ENCODE measurements around the gene ACAA2.
A peak's percentile ranks its signal among the peaks of the same experiment; 100 is the strongest.

The ACAA2 gene

GRCh38 chr18:49813319-49814146 is at the start of gene ACAA2:
Gene ACAA2, minus strand, starts transcription at chr18:49813533. Its CDS starts 49 bp downstream, at chr18:49813484.
- TF ChIP-seq CTCF (conservative IDR thresholded peaks at IDR 0.05; ENCODE audit: low read length): no peak
- H3K4me3 ChIP-seq (ENCODE audit: low read length): peak within 1 kb of the TSS; percentile 86
- DNase-seq (ENCODE audit: low read depth): peak; percentile 89

GRCh38 chr18:49862656-49863385 is 49.5 kb upstream of the ACAA2 start:
- no peak for DNase-seq (ENCODE audit: low read depth)
- no peak for TF ChIP-seq CTCF (conservative IDR thresholded peaks at IDR 0.05; ENCODE audit: low read length)
- H3K4me3 ChIP-seq (ENCODE audit: low read length): no peak overlapping the region

- H3K4me3 ChIP-seq (ENCODE audit: low read length): no peak overlapping the region
- DNase-seq (ENCODE audit: low read depth): peak; percentile 4
- peak; percentile 52 for TF ChIP-seq CTCF (conservative IDR thresholded peaks at IDR 0.05; ENCODE audit: low read length)
These were observed 48.3 kb upstream of the ACAA2 start for GRCh38 chr18:49861659-49862058.

- no peak for TF ChIP-seq CTCF (conservative IDR thresholded peaks at IDR 0.05; ENCODE audit: low read length)
- H3K4me3 ChIP-seq (ENCODE audit: low read length): no peak overlapping the region
- DNase-seq (ENCODE audit: low read depth): no peak
These were observed 46.4 kb upstream of the ACAA2 start for GRCh38 chr18:49859725-49860124.

- TF ChIP-seq CTCF (conservative IDR thresholded peaks at IDR 0.05; ENCODE audit: low read length): no peak
- H3K4me3 ChIP-seq (ENCODE audit: low read length): no peak overlapping the region
- DNase-seq (ENCODE audit: low read depth): no peak
These were observed 45.7 kb upstream of the ACAA2 start for GRCh38 chr18:49859021-49859359.

- peak; percentile 64 for DNase-seq (ENCODE audit: low read depth)
- no peak overlapping the region for H3K4me3 ChIP-seq (ENCODE audit: low read length)
- TF ChIP-seq CTCF (conservative IDR thresholded peaks at IDR 0.05; ENCODE audit: low read length): peak; percentile 88
These were observed 45.1 kb upstream of the ACAA2 start for GRCh38 chr18:49858309-49859020.

Measured in AG10803 (cell line).